ENCODE results near the gene MPP2. TPM values are rescaled to one million over a fixed set of nuclear protein-coding genes. Genes with fewer than 3 reads are reported as not detected.
A peak's percentile ranks its signal among the peaks of the same experiment; 100 is the strongest.

MPP2 gene
- total RNA-seq, 2 donors from 2014 or later: 1.1 to 2.8 TPM

GRCh38 chr17:43834106-43834505 lies 73.2 kb downstream of the MPP2 start:
- no peak for DNase-seq
- Histone ChIP-seq H3K4me3 (no peak overlapping the region), H3K36me3 (no peaks in the 10 kb centered on the region), H3K27ac (no peak overlapping the region), H3K9me3 (no peaks in the 10 kb centered on the region), H3K27me3 (no peaks in the 10 kb centered on the region), H3K4me1 (no peaks in the 10 kb centered on the region), H3K9ac (ENCODE audit: low read depth in 2 of 2, low read length in 2 of 2) (no peak overlapping the region)
- intact Hi-C loops (cut with DNase I): no loop called here
- no peak for TF ChIP-seq CTCF (IDR thresholded peaks at IDR 0.05)

GRCh38 chr17:43832976-43833829 lies 74.1 kb downstream of the MPP2 start, which contains the start of gene MPP3:
Gene MPP3, minus strand, starts transcription at chr17:43833146. Its CDS starts 1,240 bp downstream, at chr17:43831906.
- Histone ChIP-seq H3K4me3 (peak within 1 kb of the TSS; percentile 72), H3K9ac (ENCODE audit: low read depth in 2 of 2, low read length in 2 of 2) (peak within 1 kb of the TSS; percentile 28 to 63), H3K27me3 (no peaks in the 10 kb centered on the region), H3K36me3 (no peaks in the 10 kb centered on the region), H3K4me1 (no peaks in the 10 kb centered on the region), H3K27ac (peak within 1 kb of the TSS; percentile 8), H3K9me3 (no peaks in the 10 kb centered on the region)
- TF ChIP-seq CTCF (IDR thresholded peaks at IDR 0.05): no peak
- peak; percentile 68 for DNase-seq
- intact Hi-C loops (cut with DNase I): no loop called here

- Histone ChIP-seq H3K4me3 (peak overlapping the region; percentile 72), H3K36me3 (no peaks in the 10 kb centered on the region), H3K27ac (peak overlapping the region; percentile 8), H3K27me3 (no peaks in the 10 kb centered on the region), H3K4me1 (no peaks in the 10 kb centered on the region), H3K9me3 (no peaks in the 10 kb centered on the region), H3K9ac (ENCODE audit: low read depth in 2 of 2, low read length in 2 of 2) (peak overlapping the region; percentile 28 to 63)
- TF ChIP-seq CTCF (IDR thresholded peaks at IDR 0.05): no peak
- intact Hi-C loops (cut with DNase I): no loop called here
- peak; percentile 55 for DNase-seq
These were observed 75.0 kb downstream of the MPP2 start for GRCh38 chr17:43832168-43832975.

GRCh38 chr17:43831633-43832032 lies 75.7 kb downstream of the MPP2 start:
- no peaks in the 10 kb centered on the region for H3K4me1 ChIP-seq
- intact Hi-C loops (cut with DNase I): no loop called here
- no peak overlapping the region for H3K4me3 ChIP-seq
- H3K9me3 ChIP-seq: no peaks in the 10 kb centered on the region
- no peaks in the 10 kb centered on the region for H3K27me3 ChIP-seq
- no peak overlapping the region for H3K27ac ChIP-seq
- no peak overlapping the region for H3K9ac ChIP-seq (ENCODE audit: low read depth in 2 of 2, low read length in 2 of 2)
- no peak for TF ChIP-seq CTCF (IDR thresholded peaks at IDR 0.05)
- DNase-seq: no peak
- no peaks in the 10 kb centered on the region for H3K36me3 ChIP-seq

- Histone ChIP-seq H3K9ac (ENCODE audit: low read depth in 2 of 2, low read length in 2 of 2) (no peak overlapping the region), H3K4me1 (no peaks in the 10 kb centered on the region), H3K9me3 (no peaks in the 10 kb centered on the region), H3K27me3 (no peaks in the 10 kb centered on the region), H3K4me3 (no peak overlapping the region), H3K27ac (no peak overlapping the region), H3K36me3 (no peaks in the 10 kb centered on the region)
- no peak for DNase-seq
- intact Hi-C loops (cut with DNase I): no loop called here
- TF ChIP-seq CTCF (IDR thresholded peaks at IDR 0.05): no peak
These were observed 76.7 kb downstream of the MPP2 start for GRCh38 chr17:43830510-43831140.

Data from colonic mucosa (tissue), 4 donors.